DND-41 (cell line): ENCODE results near the gene TRIM24.

Source experiments
- ATAC-seq: fragments of 200-7000 bp; cut with Tn5 transposase; 3 replicates; pipeline ENCODE4 v1.9.1; 2021; ENCODE audit warnings: low read depth; ENCODE audit not compliant: insufficient read depth
- DNase-seq: peaks from one replicate; pipeline ENCODE4 v3.0.0-alpha.2; 2020
- H2AFZ ChIP-seq: 2 replicates; pipeline ENCODE4 v1.6.0; 2012; ENCODE audit warnings: low read depth, low read length
- H3K27ac ChIP-seq: 2 replicates; pipeline ENCODE4 v1.5.1; 2012; ENCODE audit warnings: low read length, inconsistent platforms
- H3K27me3 ChIP-seq: fragments of 200-600 bp; sonication (generic); 2 replicates; pipeline ENCODE4 v1.6.0; 2012; ENCODE audit warnings: low read length, mild to moderate bottlenecking, inconsistent platforms; ENCODE audit not compliant: insufficient read depth, poor library complexity
- H3K36me3 ChIP-seq: 2 replicates; pipeline ENCODE4 v1.5.1; 2012; ENCODE audit warnings: low read length, inconsistent platforms; ENCODE audit not compliant: insufficient read depth
- H3K4me1 ChIP-seq: 2 replicates; pipeline ENCODE4 v1.5.1; 2012; ENCODE audit warnings: mild to moderate bottlenecking, low read length; ENCODE audit not compliant: insufficient read depth
- H3K4me2 ChIP-seq: 2 replicates; pipeline ENCODE4 v1.6.0; 2012; ENCODE audit warnings: mild to moderate bottlenecking, moderate library complexity, low read length, inconsistent platforms; ENCODE audit not compliant: insufficient read depth
- H3K4me3 ChIP-seq, 2 experiments: fragments of 200-600 bp in 1 of 2; shearing (Covaris generic) in 1 of 2; 2 replicates each; pipeline ENCODE4 v1.5.1; 2012 to 2016; ENCODE audit warnings: inconsistent platforms in 2 of 2, low read length in 2 of 2, mild to moderate bottlenecking in 2 of 2, low read depth in 1 of 2, moderate library complexity in 1 of 2
- H3K79me2 ChIP-seq: 2 replicates; pipeline ENCODE4 v1.6.0; 2012; ENCODE audit warnings: low read length, inconsistent platforms; ENCODE audit not compliant: insufficient read depth
- H3K9ac ChIP-seq: 2 replicates; pipeline ENCODE4 v1.6.0; 2012; ENCODE audit warnings: low read depth, mild to moderate bottlenecking, inconsistent platforms, low read length, moderate library complexity
- H3K9me3 ChIP-seq: 2 replicates; pipeline ENCODE4 v1.5.1; 2012; ENCODE audit warnings: low read length, moderate library complexity, mild to moderate bottlenecking, inconsistent platforms; ENCODE audit not compliant: insufficient read depth, severe bottlenecking
- H4K20me1 ChIP-seq: 2 replicates; pipeline ENCODE4 v1.6.0; 2012; ENCODE audit warnings: low read length; ENCODE audit not compliant: insufficient read depth
- CTCF ChIP-seq: IDR thresholded peaks from 2 replicates; pipeline ENCODE4 v1.5.1; 2012; ENCODE audit warnings: borderline replicate concordance, low read length, moderate library complexity, mild to moderate bottlenecking; ENCODE audit not compliant: poor library complexity, severe bottlenecking; ENCODE audit errors: extremely low read depth
- EZH2 ChIP-seq: IDR thresholded peaks from 3 replicates; pipeline ENCODE4 v1.6.1; 2012; ENCODE audit warnings: borderline replicate concordance, low read depth, mild to moderate bottlenecking, moderate library complexity, low read length, inconsistent platforms; ENCODE audit not compliant: severe bottlenecking

Gene TRIM24

GRCh38 chr7:138607216-138608126 is 147.4 kb downstream of the TRIM24 start:
- no peaks in the 10 kb centered on the region for H3K27me3 ChIP-seq
- no peak for ATAC-seq
- H3K4me2 ChIP-seq = no peak overlapping the region
- TF ChIP-seq EZH2 = no peak
- H3K79me2 ChIP-seq = no peaks in the 10 kb centered on the region
- no peaks in the 10 kb centered on the region for H3K36me3 ChIP-seq
- H2AFZ ChIP-seq = no peak overlapping the region
- no peak overlapping the region for H3K4me3 ChIP-seq
- H3K9ac ChIP-seq = no peak overlapping the region
- no peaks in the 10 kb centered on the region for H3K4me1 ChIP-seq
- DNase-seq = no peak
- peaks cover 7% of the 10 kb centered on the region for H3K9me3 ChIP-seq
- H4K20me1 ChIP-seq = no peaks in the 10 kb centered on the region
- no peak overlapping the region for H3K27ac ChIP-seq

DNA sequence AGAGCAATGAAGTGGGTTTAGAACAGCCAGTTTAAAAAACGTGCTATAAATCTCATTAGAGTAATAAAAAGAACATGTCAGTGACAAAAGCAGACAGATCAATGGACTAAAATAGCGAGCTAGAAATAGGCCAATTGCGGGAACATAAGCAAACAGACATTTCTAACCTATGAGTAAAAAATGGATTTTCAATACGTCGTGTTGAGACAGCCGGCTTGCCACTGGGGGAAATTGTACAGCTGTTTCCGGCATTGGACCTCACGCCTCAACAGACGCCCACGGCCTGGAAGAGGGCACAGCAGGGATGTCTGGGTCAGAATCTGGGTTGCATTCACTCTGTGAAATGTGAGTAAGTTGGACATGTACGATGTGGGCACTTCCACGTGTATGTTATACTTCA is 148.2 kb downstream of the TRIM24 start:
- Histone ChIP-seq H3K27me3 (no peaks in the 10 kb centered on the region), H3K36me3 (no peaks in the 10 kb centered on the region), H2AFZ (no peak overlapping the region), H3K27ac (no peak overlapping the region), H4K20me1 (no peaks in the 10 kb centered on the region), H3K9me3 (peaks cover 7% of the 10 kb centered on the region), H3K79me2 (no peaks in the 10 kb centered on the region), H3K9ac (no peak overlapping the region), H3K4me3 (no peak overlapping the region), H3K4me1 (no peaks in the 10 kb centered on the region), H3K4me2 (no peak overlapping the region)
- DNase-seq = no peak
- no peak for ATAC-seq
- no peak for TF ChIP-seq CTCF

- no peaks in the 10 kb centered on the region for H3K4me1 ChIP-seq
- no peaks in the 10 kb centered on the region for H3K27me3 ChIP-seq
- no peak overlapping the region for H3K27ac ChIP-seq
- no peak for TF ChIP-seq CTCF
- TF ChIP-seq EZH2 = no peak
- no peak overlapping the region for H2AFZ ChIP-seq
- H3K9me3 ChIP-seq = peaks cover 7% of the 10 kb centered on the region
- no peak overlapping the region for H3K9ac ChIP-seq
- H3K79me2 ChIP-seq = no peaks in the 10 kb centered on the region
- H3K4me3 ChIP-seq = no peak overlapping the region
- ATAC-seq = no peak
- H3K4me2 ChIP-seq = no peak overlapping the region
- no peaks in the 10 kb centered on the region for H4K20me1 ChIP-seq
- DNase-seq = no peak
- no peaks in the 10 kb centered on the region for H3K36me3 ChIP-seq
Observed at GRCh38 chr7:138610671-138611170, 150.7 kb downstream of the TRIM24 start.

GRCh38 chr7:138613630-138614029 is 153.6 kb downstream of the TRIM24 start:
- H3K4me3 ChIP-seq = no peak overlapping the region
- TF ChIP-seq EZH2 = no peak
- TF ChIP-seq CTCF = no peak
- no peaks in the 10 kb centered on the region for H3K9me3 ChIP-seq
- H3K4me1 ChIP-seq = no peaks in the 10 kb centered on the region
- no peak for ATAC-seq
- no peaks in the 10 kb centered on the region for H3K36me3 ChIP-seq
- no peak overlapping the region for H3K27ac ChIP-seq
- no peaks in the 10 kb centered on the region for H3K79me2 ChIP-seq
- no peaks in the 10 kb centered on the region for H4K20me1 ChIP-seq
- H3K27me3 ChIP-seq = peaks cover 4% of the 10 kb centered on the region
- H3K4me2 ChIP-seq = no peak overlapping the region
- no peak overlapping the region for H3K9ac ChIP-seq
- no peak overlapping the region for H2AFZ ChIP-seq
- no peak for DNase-seq
